ENCODE data around the gene NCAPD3. TPM values are rescaled to one million over a fixed set of nuclear protein-coding genes. Genes with fewer than 3 reads are reported as not detected.

Gene NCAPD3
- total and polyA plus RNA-seq, 9 donors, result 11.1 to 19.9 (median 15.4) TPM

DNA sequence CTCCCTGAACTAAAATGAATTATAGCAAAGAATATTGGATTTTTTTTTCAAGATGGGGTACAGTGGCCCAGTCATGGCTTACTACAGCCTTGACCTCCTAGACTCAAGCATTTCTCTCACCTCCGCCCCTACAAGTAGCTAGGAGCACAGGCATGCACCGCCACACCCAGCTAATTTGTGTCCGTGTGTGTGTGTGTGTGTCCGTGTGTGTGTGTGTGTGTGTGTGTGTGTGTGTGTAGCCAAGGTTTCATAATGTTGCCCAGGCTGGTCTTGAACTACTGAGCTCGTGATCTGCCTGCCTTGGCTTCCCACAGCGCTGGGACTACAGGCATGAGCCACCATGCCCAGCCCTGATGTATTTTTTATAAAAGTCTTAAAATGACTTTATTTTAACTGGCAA is 16.8 kb upstream of the NCAPD3 start:
- no peaks in the 10 kb centered on the region for H3K9me3 ChIP-seq (replicated peaks; ENCODE audit: control insufficient read depth, low read depth, low read length)
- peaks cover 72% of the 10 kb centered on the region for H3K36me3 ChIP-seq (ENCODE audit: control insufficient read depth, insufficient read depth, low read length)
- WGBS (ENCODE audit: insufficient coverage), result 100% methylated on average over 1 of the region's 6 CpGs
- H3K27ac ChIP-seq (ENCODE audit: low read length), result no peak overlapping the region
- H3K4me3 ChIP-seq (ENCODE audit: low read length), result no peak overlapping the region
- H3K4me1 ChIP-seq (ENCODE audit: control insufficient read depth, insufficient read depth, low read length), result no peaks in the 10 kb centered on the region
- no peaks in the 10 kb centered on the region for H3K27me3 ChIP-seq (ENCODE audit: control insufficient read depth, insufficient read depth, low read length)
- no peak for DNase-seq

DNA sequence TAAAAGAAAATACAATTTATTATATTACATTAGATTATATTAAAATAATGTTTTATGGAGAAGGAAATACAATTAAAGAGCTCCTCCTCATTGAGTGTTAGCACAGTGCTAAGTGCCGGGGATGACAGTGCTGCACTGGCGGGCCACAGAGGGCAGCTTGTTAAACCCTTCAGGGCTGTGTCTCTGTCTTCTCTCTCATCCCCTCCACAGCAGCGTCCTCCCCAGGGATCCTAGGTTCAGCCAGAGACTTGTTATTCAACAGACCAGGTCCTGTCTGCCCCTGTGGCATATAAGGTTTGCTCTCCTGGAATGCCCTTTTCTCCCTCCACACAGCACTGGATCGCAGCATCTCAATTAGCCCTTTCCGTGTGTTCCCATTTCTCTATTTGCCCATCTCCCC is 15.2 kb upstream of the NCAPD3 start:
- Histone ChIP-seq H3K4me1 (ENCODE audit: control insufficient read depth, insufficient read depth, low read length) (no peaks in the 10 kb centered on the region), H3K9me3 (replicated peaks; ENCODE audit: control insufficient read depth, low read depth, low read length) (no peaks in the 10 kb centered on the region), H3K27ac (ENCODE audit: low read length) (no peak overlapping the region), H3K27me3 (ENCODE audit: control insufficient read depth, insufficient read depth, low read length) (no peaks in the 10 kb centered on the region), H3K36me3 (ENCODE audit: control insufficient read depth, insufficient read depth, low read length) (peaks cover 66% of the 10 kb centered on the region), H3K4me3 (ENCODE audit: low read length) (no peak overlapping the region)
- WGBS (ENCODE audit: insufficient coverage), result 83% methylated on average over 1 of the region's 5 CpGs
- DNase-seq, result no peak

DNA sequence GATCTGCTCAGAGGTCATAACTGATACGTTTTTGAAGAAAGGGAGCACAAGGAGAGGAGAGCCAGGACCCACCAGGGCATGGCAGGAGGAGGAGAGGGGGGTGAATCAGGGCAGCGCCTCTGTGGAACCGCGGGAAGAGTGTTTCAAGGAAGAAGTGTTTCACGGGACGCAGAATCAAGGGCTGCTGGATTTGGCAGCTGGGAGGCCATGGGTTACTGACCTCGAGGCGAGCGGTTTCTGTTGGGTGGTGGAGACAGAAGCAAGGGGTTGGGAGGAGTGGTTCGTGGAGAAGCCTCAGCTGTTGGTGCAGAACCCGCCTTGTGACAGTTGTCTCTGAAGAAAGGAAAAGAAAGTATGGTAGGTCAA is 13.8 kb upstream of the NCAPD3 start:
- Histone ChIP-seq H3K4me1 (ENCODE audit: control insufficient read depth, insufficient read depth, low read length) (no peaks in the 10 kb centered on the region), H3K4me3 (ENCODE audit: low read length) (no peak overlapping the region), H3K27me3 (ENCODE audit: control insufficient read depth, insufficient read depth, low read length) (no peaks in the 10 kb centered on the region), H3K36me3 (ENCODE audit: control insufficient read depth, insufficient read depth, low read length) (peaks cover 52% of the 10 kb centered on the region), H3K9me3 (replicated peaks; ENCODE audit: control insufficient read depth, low read depth, low read length) (no peaks in the 10 kb centered on the region), H3K27ac (ENCODE audit: low read length) (no peak overlapping the region)
- WGBS (ENCODE audit: insufficient coverage), result 86% methylated on average over 11 of the region's 11 CpGs
- no peak for DNase-seq

DNA sequence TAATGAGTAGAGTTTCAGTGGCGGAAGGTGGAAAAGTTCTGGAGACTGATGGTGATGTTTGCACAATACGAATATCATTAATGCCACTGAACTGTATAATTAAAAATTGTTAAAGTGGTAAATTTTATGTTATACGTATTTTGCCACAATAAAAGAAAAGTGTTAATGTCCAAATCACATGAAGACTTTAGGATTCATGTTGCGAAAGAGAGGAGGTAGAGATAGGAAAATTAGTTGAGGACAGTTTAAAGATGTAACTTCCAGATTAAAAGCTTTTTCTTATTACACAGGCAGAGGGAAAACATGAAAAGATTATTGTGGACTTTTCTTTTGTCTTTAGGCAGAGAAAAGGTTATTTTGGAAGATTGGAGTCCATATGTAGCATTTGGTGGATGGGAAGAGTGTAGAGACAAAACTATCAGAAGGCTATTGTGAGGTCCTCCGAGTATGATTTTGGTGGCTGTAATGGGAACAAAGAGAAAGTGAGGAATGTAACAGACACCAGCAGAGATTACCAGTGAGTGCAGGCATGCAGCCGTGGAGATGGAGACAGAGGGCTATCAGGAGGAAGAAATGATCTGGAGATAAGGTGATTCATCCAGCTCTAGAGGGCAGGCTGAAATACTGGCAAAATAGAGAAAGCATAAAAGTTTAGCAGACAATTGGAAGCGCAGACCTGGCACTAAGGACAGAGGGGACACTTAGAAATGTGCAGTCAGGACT is 13.2 kb upstream of the NCAPD3 start:
- H3K27ac ChIP-seq (ENCODE audit: low read length), result no peak overlapping the region
- WGBS (ENCODE audit: insufficient coverage), result 73% methylated on average over 3 of the region's 7 CpGs
- peaks cover 48% of the 10 kb centered on the region for H3K36me3 ChIP-seq (ENCODE audit: control insufficient read depth, insufficient read depth, low read length)
- no peaks in the 10 kb centered on the region for H3K9me3 ChIP-seq (replicated peaks; ENCODE audit: control insufficient read depth, low read depth, low read length)
- H3K4me3 ChIP-seq (ENCODE audit: low read length), result no peak overlapping the region
- no peaks in the 10 kb centered on the region for H3K27me3 ChIP-seq (ENCODE audit: control insufficient read depth, insufficient read depth, low read length)
- H3K4me1 ChIP-seq (ENCODE audit: control insufficient read depth, insufficient read depth, low read length), result peaks cover 2% of the 10 kb centered on the region
- DNase-seq, result no peak

DNA sequence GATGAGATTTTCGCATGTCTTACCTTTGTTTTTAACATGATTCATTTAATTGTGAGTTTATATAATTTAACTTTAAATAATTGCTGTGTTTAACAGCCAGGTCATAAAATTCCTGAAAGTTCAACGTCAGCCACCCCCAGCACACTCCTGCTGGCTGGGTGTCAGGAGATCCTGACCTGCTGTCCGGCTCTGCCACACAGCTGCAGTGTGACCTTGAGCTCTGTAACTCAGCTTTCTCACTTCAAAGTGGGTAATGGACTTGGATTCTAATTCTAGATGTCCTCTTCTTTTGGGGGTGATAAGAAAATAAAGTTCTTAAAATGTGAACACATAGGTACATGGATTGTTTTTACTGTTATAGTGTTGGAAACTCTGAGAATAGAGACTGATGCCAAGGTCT is 11.6 kb upstream of the NCAPD3 start:
- Histone ChIP-seq H3K4me3 (ENCODE audit: low read length) (no peak overlapping the region), H3K36me3 (ENCODE audit: control insufficient read depth, insufficient read depth, low read length) (peaks cover 40% of the 10 kb centered on the region), H3K9me3 (replicated peaks; ENCODE audit: control insufficient read depth, low read depth, low read length) (no peaks in the 10 kb centered on the region), H3K27me3 (ENCODE audit: control insufficient read depth, insufficient read depth, low read length) (no peaks in the 10 kb centered on the region), H3K27ac (ENCODE audit: low read length) (no peak overlapping the region), H3K4me1 (ENCODE audit: control insufficient read depth, insufficient read depth, low read length) (peaks cover 2% of the 10 kb centered on the region)
- WGBS (ENCODE audit: insufficient coverage), result no CpG with 5 or more reads among the region's 3 CpGs
- DNase-seq, result no peak

DNA sequence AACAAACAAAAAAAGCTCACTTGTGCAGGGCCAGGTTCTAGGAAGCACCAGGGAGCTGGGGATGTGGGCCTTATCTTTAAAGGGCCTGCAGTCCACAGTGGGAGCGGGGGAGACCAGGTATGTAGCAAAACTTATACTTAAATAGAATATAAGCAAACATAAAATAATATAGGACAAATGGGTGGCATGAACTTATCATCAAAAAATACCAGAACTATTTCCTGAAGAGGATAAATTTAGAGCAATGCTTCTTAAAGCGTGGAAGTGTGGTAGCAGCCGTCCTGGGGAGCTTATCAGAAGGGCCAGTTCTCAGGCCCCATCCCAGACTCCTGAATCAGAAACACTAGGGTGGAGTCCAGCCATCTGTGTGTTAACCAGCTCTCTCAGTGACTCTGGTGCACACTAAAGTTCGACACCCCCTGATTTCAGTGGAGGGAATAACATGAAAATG is 10.0 kb upstream of the NCAPD3 start:
- no peaks in the 10 kb centered on the region for H3K9me3 ChIP-seq (replicated peaks; ENCODE audit: control insufficient read depth, low read depth, low read length)

DNA sequence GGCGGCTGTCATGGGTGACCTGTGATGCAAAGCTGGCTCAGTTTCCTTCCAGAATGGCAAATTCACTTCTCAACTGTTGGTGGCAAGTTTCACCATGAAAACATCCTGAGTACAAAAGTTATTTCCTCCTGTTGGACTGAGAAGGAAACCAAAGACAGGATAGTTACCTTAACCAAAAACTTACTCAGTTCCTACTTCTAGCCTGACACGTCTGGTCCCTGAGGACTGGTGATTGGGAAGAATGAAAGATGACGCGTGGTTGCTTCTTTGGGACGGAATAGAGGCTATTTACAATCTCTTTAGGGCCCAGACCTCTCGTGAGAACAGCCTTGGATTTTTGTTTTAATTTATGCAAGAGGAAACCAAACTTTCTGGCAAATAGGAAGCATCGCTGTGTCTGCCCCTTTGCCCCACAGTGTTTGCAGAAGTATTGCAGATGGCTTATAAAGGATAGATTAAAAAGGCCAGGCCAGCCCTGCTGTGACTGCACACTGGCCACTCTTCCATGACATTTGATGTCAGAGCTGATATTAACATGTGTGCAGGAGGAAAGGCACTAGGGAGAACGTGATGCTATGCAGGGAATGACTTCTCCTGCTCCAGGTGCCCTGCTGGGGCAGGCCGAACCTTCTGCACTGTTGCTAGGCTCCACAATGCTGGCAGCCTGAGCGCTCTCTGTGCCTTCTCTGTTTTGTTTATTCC is 8.3 kb upstream of the NCAPD3 start:
- H3K27ac ChIP-seq (ENCODE audit: low read length), result no peak overlapping the region
- H3K4me1 ChIP-seq (ENCODE audit: control insufficient read depth, insufficient read depth, low read length), result peaks cover 4% of the 10 kb centered on the region
- WGBS (ENCODE audit: insufficient coverage), result 84% methylated on average over 5 of the region's 10 CpGs

More for the DNA sequence above, 10.0 kb upstream of the NCAPD3 start:
- Histone ChIP-seq H3K27me3 (ENCODE audit: control insufficient read depth, insufficient read depth, low read length) (no peaks in the 10 kb centered on the region), H3K27ac (ENCODE audit: low read length) (no peak overlapping the region), H3K4me1 (ENCODE audit: control insufficient read depth, insufficient read depth, low read length) (peaks cover 4% of the 10 kb centered on the region), H3K4me3 (ENCODE audit: low read length) (no peak overlapping the region), H3K36me3 (ENCODE audit: control insufficient read depth, insufficient read depth, low read length) (peaks cover 26% of the 10 kb centered on the region)
- 100% methylated on average over 3 of the region's 4 CpGs for WGBS (ENCODE audit: insufficient coverage)
- no peak for DNase-seq

DNA sequence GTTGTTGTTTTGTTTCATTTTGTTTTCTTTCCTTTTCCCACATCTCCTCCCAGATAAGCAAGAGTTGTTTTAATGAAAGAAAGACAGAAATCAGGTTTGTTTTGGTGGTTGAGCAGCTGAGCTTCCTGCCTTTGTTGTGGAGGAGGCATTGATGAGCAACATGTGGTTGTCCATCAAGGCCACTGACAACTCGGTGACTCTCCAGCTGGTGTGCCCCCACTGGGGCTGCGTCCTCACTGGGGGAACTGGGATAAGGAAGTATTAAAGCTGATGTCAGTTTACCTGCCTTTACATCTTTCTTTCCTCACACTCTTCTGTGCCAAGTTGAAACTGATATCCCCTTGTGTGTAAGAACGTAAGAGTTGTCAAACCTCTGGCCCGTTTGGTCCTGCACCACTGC is 6.6 kb upstream of the NCAPD3 start:
- Histone ChIP-seq H3K27ac (ENCODE audit: low read length) (no peak overlapping the region), H3K36me3 (ENCODE audit: control insufficient read depth, insufficient read depth, low read length) (peaks cover 15% of the 10 kb centered on the region), H3K9me3 (replicated peaks; ENCODE audit: control insufficient read depth, low read depth, low read length) (no peaks in the 10 kb centered on the region), H3K27me3 (ENCODE audit: control insufficient read depth, insufficient read depth, low read length) (no peaks in the 10 kb centered on the region), H3K4me1 (ENCODE audit: control insufficient read depth, insufficient read depth, low read length) (peaks cover 12% of the 10 kb centered on the region), H3K4me3 (ENCODE audit: low read length) (no peak overlapping the region)
- no peak for DNase-seq
- no CpG with 5 or more reads among the region's 4 CpGs for WGBS (ENCODE audit: insufficient coverage)

More for the DNA sequence above, 8.3 kb upstream of the NCAPD3 start:
- Histone ChIP-seq H3K36me3 (ENCODE audit: control insufficient read depth, insufficient read depth, low read length) (peaks cover 21% of the 10 kb centered on the region), H3K4me3 (ENCODE audit: low read length) (no peak overlapping the region), H3K9me3 (replicated peaks; ENCODE audit: control insufficient read depth, low read depth, low read length) (no peaks in the 10 kb centered on the region), H3K27me3 (ENCODE audit: control insufficient read depth, insufficient read depth, low read length) (no peaks in the 10 kb centered on the region)
- no peak for DNase-seq

DNA sequence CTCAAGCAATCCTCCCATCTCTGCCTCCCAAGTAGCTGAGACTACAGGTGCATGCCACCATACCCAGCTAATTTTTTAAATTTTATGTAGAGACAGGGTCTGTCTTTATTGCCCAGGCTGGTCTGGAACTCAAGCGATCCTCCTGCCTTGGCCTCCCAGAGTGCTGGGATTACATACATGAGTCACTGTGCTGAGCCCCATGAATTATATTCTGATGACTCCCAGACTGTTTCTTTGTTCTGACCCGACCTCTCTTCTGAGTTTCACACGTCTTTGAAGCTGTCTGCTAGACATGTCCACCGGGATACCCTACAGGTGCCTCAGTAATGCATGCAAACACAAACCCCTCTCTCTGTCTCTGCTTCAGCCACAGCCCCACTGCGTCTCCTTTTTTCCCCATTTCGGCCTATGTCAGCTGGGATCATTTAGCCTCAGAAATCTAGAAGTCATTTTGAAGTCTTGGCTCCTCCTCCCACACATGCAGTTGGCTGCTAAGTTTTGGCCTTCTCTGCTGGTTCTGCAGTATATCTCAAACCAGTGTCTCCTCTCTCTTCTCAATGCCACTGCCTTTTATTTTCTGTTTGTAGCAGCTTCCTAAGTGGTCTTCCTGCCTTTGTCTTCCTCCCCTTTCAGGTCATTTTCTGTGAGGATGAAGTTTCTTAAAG is 5.5 kb upstream of the NCAPD3 start:
- Histone ChIP-seq H3K27ac (ENCODE audit: low read length) (no peak overlapping the region), H3K36me3 (ENCODE audit: control insufficient read depth, insufficient read depth, low read length) (peaks cover 6% of the 10 kb centered on the region), H3K9me3 (replicated peaks; ENCODE audit: control insufficient read depth, low read depth, low read length) (no peaks in the 10 kb centered on the region), H3K4me3 (ENCODE audit: low read length) (no peak overlapping the region), H3K27me3 (ENCODE audit: control insufficient read depth, insufficient read depth, low read length) (no peaks in the 10 kb centered on the region), H3K4me1 (ENCODE audit: control insufficient read depth, insufficient read depth, low read length) (peaks cover 14% of the 10 kb centered on the region)
- WGBS (ENCODE audit: insufficient coverage), result 49% methylated on average over 6 of the region's 6 CpGs
- DNase-seq, result no peak

DNA sequence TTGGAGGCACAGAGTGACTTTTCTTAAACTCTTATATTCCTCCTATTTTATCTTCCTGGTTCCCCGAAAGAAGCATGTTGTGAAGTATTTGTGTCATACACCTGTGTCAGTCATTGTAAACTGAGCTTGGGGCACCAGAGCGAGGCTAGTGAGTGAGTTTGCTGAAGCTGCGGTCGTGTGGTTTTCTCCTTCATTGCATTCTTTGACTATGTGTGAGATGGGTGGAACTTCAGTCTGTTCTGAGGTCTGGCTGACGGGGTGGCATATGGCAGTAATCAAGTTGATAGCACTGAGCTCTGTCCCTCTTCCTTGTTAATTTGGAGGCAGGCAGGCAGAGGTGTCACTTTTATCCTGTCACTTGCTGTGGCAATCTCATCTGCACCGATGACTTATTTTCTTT is 4.9 kb upstream of the NCAPD3 start:
- WGBS (ENCODE audit: insufficient coverage), result 70% methylated on average over 4 of the region's 6 CpGs
- Histone ChIP-seq H3K4me1 (ENCODE audit: control insufficient read depth, insufficient read depth, low read length) (peaks cover 14% of the 10 kb centered on the region), H3K27me3 (ENCODE audit: control insufficient read depth, insufficient read depth, low read length) (no peaks in the 10 kb centered on the region)

More for the DNA sequence above, 4.9 kb upstream of the NCAPD3 start:
- H3K36me3 ChIP-seq (ENCODE audit: control insufficient read depth, insufficient read depth, low read length), result peaks cover 6% of the 10 kb centered on the region
- no peak overlapping the region for H3K4me3 ChIP-seq (ENCODE audit: low read length)
- DNase-seq, result no peak
- no peak overlapping the region for H3K27ac ChIP-seq (ENCODE audit: low read length)
- no peaks in the 10 kb centered on the region for H3K9me3 ChIP-seq (replicated peaks; ENCODE audit: control insufficient read depth, low read depth, low read length)

All from muscle of leg (tissue), 11 donors.